Kidney (tissue), 14 donors: ENCODE data around the gene NT5C. TPM values are rescaled to one million over a fixed set of nuclear protein-coding genes. Genes with fewer than 3 reads are reported as not detected.

ENCODE experiments used
- DNase-seq, 5 donors: peaks; one replicate each; pipeline ENCODE4 v3.0.0-alpha.2; 2013 to 2020
- FAIRE-seq: peaks from 2 replicates; lab custom pipeline; 2012; peaks lifted over from hg19 to GRCh38; lab: Jason Lieb, UNC
- H3K27ac ChIP-seq, 2 donors: one replicate each; pipeline ENCODE4 v1.7.0; 2013; ENCODE audit warnings: low read depth in 2 of 2, low read length in 2 of 2, inconsistent platforms in 1 of 2
- H3K27me3 ChIP-seq: one replicate; pipeline ENCODE4 v1.7.1; 2013; ENCODE audit warnings: low read length, inconsistent platforms; ENCODE audit not compliant: control insufficient read depth, insufficient read depth
- H3K36me3 ChIP-seq, 3 donors: one replicate each; pipeline versions ENCODE4 v1.7.0 to v1.7.1; 2013; ENCODE audit warnings: low read length in 3 of 3, control low read depth in 1 of 3, inconsistent platforms in 1 of 3; ENCODE audit not compliant: insufficient read depth in 3 of 3, control insufficient read depth in 2 of 3
- H3K4me1 ChIP-seq, 3 donors: one replicate each; pipeline versions ENCODE4 v1.7.0 to v1.7.1; 2013; ENCODE audit warnings: low read length in 3 of 3, inconsistent platforms in 1 of 3, low read depth in 1 of 3; ENCODE audit not compliant: control insufficient read depth in 2 of 3, insufficient read depth in 2 of 3
- H3K4me3 ChIP-seq, 3 donors: one replicate each; pipeline versions ENCODE4 v1.7.0 to v1.8.1; 2013; ENCODE audit warnings: low read length in 3 of 3, control low read depth in 1 of 3, inconsistent platforms in 1 of 3
- H3K9ac ChIP-seq, 3 donors: one replicate each; pipeline versions ENCODE4 v1.7.0 to v1.7.1; 2013; ENCODE audit warnings: low read length in 3 of 3, control low read depth in 1 of 3, inconsistent platforms in 1 of 3
- H3K9me3 ChIP-seq, 3 donors: one replicate each; pipeline versions ENCODE4 v1.7.0 to v1.7.1; 2013; ENCODE audit warnings: low read length in 3 of 3, control low read depth in 1 of 3, inconsistent platforms in 1 of 3; ENCODE audit not compliant: control insufficient read depth in 2 of 3, insufficient read depth in 1 of 3
- CTCF ChIP-seq: IDR thresholded peaks from 3 replicates; pipeline ENCODE4 v1.5.1; 2012; ENCODE audit warnings: mild to moderate bottlenecking, moderate library complexity, borderline replicate concordance; ENCODE audit not compliant: insufficient read depth; ENCODE audit errors: extremely low read depth
- intact Hi-C: fragments of 100-400 bp; cut with DNase I; formaldehyde crosslinking; loops from one replicate; pipeline ENCODE4 v1.11.1; 2022
- polyA plus RNA-seq: library from polyadenylated mRNA; stranded (reverse); fragments of 350-450 nt; fragmentation: Illumina TruSeq; extraction: RNeasy Lipid Tissue Mini Kit (QIAGEN cat#74804); gene quantifications from one replicate; pipeline ENCODE4 v1.2.3, GENCODE V29; 2014; ENCODE audit warnings: low read depth, low replicate concordance; ENCODE audit not compliant: insufficient read depth
- total RNA-seq: library from RNA; stranded (reverse); fragmentation: NEBNext Ultra II Directional; extraction: Animal tissue kit (Norgen Biotek cat#: 25700); gene quantifications from one replicate; pipeline ENCODE4 v1.2.1, GENCODE V29; 2021
- donor health status: control.
- donor health status: control.
- donor health status: control.
- donor health status: control.
- donor health status: control.
- donor health status: DM: yes; HTN: yes; CAD: no.
- donor health status: Normal renal cell carcinoma (clear cell type).

The NT5C gene
- total and polyA plus RNA-seq, 2 donors from 2014 or later: 59.4 to 74.9 TPM

- Histone ChIP-seq H3K9ac (peak overlapping the region in 1 of 3 donors; percentile 63), H3K4me3 (peak overlapping the region; percentile 49 to 72 (median 64)), H3K9me3 (no peaks in the 10 kb centered on the region), H3K36me3 (peaks cover 0 to 3% (median 3%) of the 10 kb centered on the region in 3 donors), H3K27me3 (no peaks in the 10 kb centered on the region), H3K27ac (peak overlapping the region; percentile 67 to 78), H3K4me1 (peaks cover 0 to 4% (median 0%) of the 10 kb centered on the region in 3 donors)
- intact Hi-C loops: no loop called here
- FAIRE-seq: no peak
- DNase-seq: peak; percentile 75 to 87 (median 84)
- TF ChIP-seq CTCF: peak; percentile 33
Measured at GRCh38 chr17:75130632-75131277, 787 bp downstream of the NT5C start.

- TF ChIP-seq CTCF: no peak
- Histone ChIP-seq H3K27me3 (no peaks in the 10 kb centered on the region), H3K27ac (no peak overlapping the region), H3K4me3 (peak overlapping the region in 1 of 3 donors; percentile 72), H3K9me3 (no peaks in the 10 kb centered on the region), H3K9ac (no peak overlapping the region), H3K4me1 (peaks cover 0 to 4% (median 0%) of the 10 kb centered on the region in 3 donors), H3K36me3 (peaks cover 0 to 3% (median 3%) of the 10 kb centered on the region in 3 donors)
- no peak for FAIRE-seq
- intact Hi-C loops: no loop called here
- peak in 1 of 5 donors; percentile 80 for DNase-seq
Measured at GRCh38 chr17:75130059-75130631, 1.4 kb downstream of the NT5C start.

GRCh38 chr17:75129576-75129975 is 2.0 kb downstream of the NT5C start:
- DNase-seq: peak in 1 of 5 donors; percentile 56
- no peak overlapping the region for H3K27ac ChIP-seq
- TF ChIP-seq CTCF: no peak
- intact Hi-C loops: no loop called here
- peaks cover 0 to 3% (median 3%) of the 10 kb centered on the region in 3 donors for H3K36me3 ChIP-seq
- no peaks in the 10 kb centered on the region for H3K9me3 ChIP-seq
- no peaks in the 10 kb centered on the region for H3K27me3 ChIP-seq
- H3K4me1 ChIP-seq: peaks cover 0 to 4% (median 0%) of the 10 kb centered on the region in 3 donors
- no peak for FAIRE-seq
- H3K9ac ChIP-seq: no peak overlapping the region
- H3K4me3 ChIP-seq: no peak overlapping the region
